Skeletal muscle satellite cell (primary cell): ENCODE data around the gene AKR7A2.

ENCODE experiments used
- H3K27me3 ChIP-seq: 2 replicates; pipeline ENCODE4 v1.7.0; 2013; ENCODE audit warnings: low read length; ENCODE audit not compliant: control insufficient read depth, insufficient read depth
- H3K36me3 ChIP-seq: 2 replicates; pipeline ENCODE4 v1.7.0; 2013; ENCODE audit warnings: mild to moderate bottlenecking, control low read depth, low read length; ENCODE audit not compliant: insufficient read depth
- H3K4me1 ChIP-seq: 2 replicates; pipeline ENCODE4 v1.7.0; 2013; ENCODE audit warnings: low read length; ENCODE audit not compliant: control insufficient read depth, insufficient read depth
- H3K4me2 ChIP-seq: 2 replicates; pipeline ENCODE4 v1.7.0; 2013; ENCODE audit warnings: mild to moderate bottlenecking, low read length
- H3K4me3 ChIP-seq: 2 replicates; pipeline ENCODE4 v1.7.0; 2013; ENCODE audit warnings: low read length
- H3K9ac ChIP-seq: 2 replicates; pipeline ENCODE4 v1.7.0; 2013; ENCODE audit warnings: mild to moderate bottlenecking, low read depth, low read length, moderate library complexity
- H3K9me3 ChIP-seq: replicated peaks from 2 replicates; pipeline ENCODE4 v1.7.0; 2013; ENCODE audit warnings: mild to moderate bottlenecking, control low read depth, low read length

Gene AKR7A2

GRCh38 chr1:19322481-19322880 is 10.5 kb upstream of the AKR7A2 start:
- Histone ChIP-seq H3K27me3 (no peaks in the 10 kb centered on the region), H3K4me1 (peaks cover 5% of the 10 kb centered on the region), H3K4me3 (no peak overlapping the region), H3K9ac (no peak overlapping the region), H3K4me2 (no peak overlapping the region), H3K9me3 (no peaks in the 10 kb centered on the region), H3K36me3 (peaks cover 53% of the 10 kb centered on the region)

- H3K4me2 ChIP-seq: no peak overlapping the region
- peaks cover 48% of the 10 kb centered on the region for H3K36me3 ChIP-seq
- H3K9ac ChIP-seq: no peak overlapping the region
- H3K9me3 ChIP-seq: no peaks in the 10 kb centered on the region
- no peak overlapping the region for H3K4me3 ChIP-seq
- H3K27me3 ChIP-seq: no peaks in the 10 kb centered on the region
- peaks cover 12% of the 10 kb centered on the region for H3K4me1 ChIP-seq
These were observed 9.1 kb upstream of the AKR7A2 start for GRCh38 chr1:19321071-19321470.

- peaks cover 34% of the 10 kb centered on the region for H3K36me3 ChIP-seq
These were observed 7.3 kb upstream of the AKR7A2 start for GRCh38 chr1:19319196-19319595.

GRCh38 chr1:19317126-19317910 is 5.4 kb upstream of the AKR7A2 start:
- Histone ChIP-seq H3K4me1 (peaks cover 47% of the 10 kb centered on the region), H3K9ac (no peak overlapping the region), H3K9me3 (no peaks in the 10 kb centered on the region), H3K36me3 (peaks cover 30% of the 10 kb centered on the region), H3K27me3 (no peaks in the 10 kb centered on the region), H3K4me3 (no peak overlapping the region), H3K4me2 (no peak overlapping the region)

More at GRCh38 chr1:19319196-19319595, 7.3 kb upstream of the AKR7A2 start:
- Histone ChIP-seq H3K4me1 (peaks cover 31% of the 10 kb centered on the region), H3K9me3 (no peaks in the 10 kb centered on the region), H3K27me3 (no peaks in the 10 kb centered on the region), H3K4me3 (no peak overlapping the region), H3K9ac (no peak overlapping the region), H3K4me2 (no peak overlapping the region)

GRCh38 chr1:19315378-19316198 is 3.6 kb upstream of the AKR7A2 start:
- peak overlapping the region; percentile 65 for H3K4me2 ChIP-seq
- peak overlapping the region; percentile 37 for H3K4me3 ChIP-seq
- peaks cover 26% of the 10 kb centered on the region for H3K36me3 ChIP-seq

GRCh38 chr1:19313961-19314882 is 2.3 kb upstream of the AKR7A2 start:
- Histone ChIP-seq H3K4me2 (peak overlapping the region; percentile 92), H3K9me3 (no peaks in the 10 kb centered on the region), H3K4me1 (peaks cover 61% of the 10 kb centered on the region), H3K27me3 (no peaks in the 10 kb centered on the region), H3K36me3 (peaks cover 24% of the 10 kb centered on the region), H3K4me3 (peak overlapping the region; percentile 91), H3K9ac (no peak overlapping the region)

More at GRCh38 chr1:19315378-19316198, 3.6 kb upstream of the AKR7A2 start:
- H3K4me1 ChIP-seq: peaks cover 55% of the 10 kb centered on the region
- no peaks in the 10 kb centered on the region for H3K9me3 ChIP-seq
- no peaks in the 10 kb centered on the region for H3K27me3 ChIP-seq
- no peak overlapping the region for H3K9ac ChIP-seq

- H3K9ac ChIP-seq: peak overlapping the region; percentile 98
- H3K9me3 ChIP-seq: no peaks in the 10 kb centered on the region
- no peaks in the 10 kb centered on the region for H3K27me3 ChIP-seq
- H3K4me1 ChIP-seq: peaks cover 62% of the 10 kb centered on the region
- peak overlapping the region; percentile 92 for H3K4me2 ChIP-seq
- peaks cover 22% of the 10 kb centered on the region for H3K36me3 ChIP-seq
- peak overlapping the region; percentile 91 for H3K4me3 ChIP-seq
These were observed 1.7 kb upstream of the AKR7A2 start for GRCh38 chr1:19313636-19313959.

- peak overlapping the region; percentile 92 for H3K4me2 ChIP-seq
- peak overlapping the region; percentile 91 for H3K4me3 ChIP-seq
- H3K36me3 ChIP-seq: peaks cover 23% of the 10 kb centered on the region
- H3K9ac ChIP-seq: peak overlapping the region; percentile 98
- H3K9me3 ChIP-seq: no peaks in the 10 kb centered on the region
- H3K27me3 ChIP-seq: no peaks in the 10 kb centered on the region
- H3K4me1 ChIP-seq: peaks cover 62% of the 10 kb centered on the region
These were observed 1.1 kb upstream of the AKR7A2 start for GRCh38 chr1:19312782-19313635.

- H3K4me2 ChIP-seq: peak overlapping the region; percentile 92
- no peaks in the 10 kb centered on the region for H3K27me3 ChIP-seq
- peaks cover 26% of the 10 kb centered on the region for H3K36me3 ChIP-seq
- peaks cover 57% of the 10 kb centered on the region for H3K4me1 ChIP-seq
- peak overlapping the region; percentile 91 for H3K4me3 ChIP-seq
- H3K9me3 ChIP-seq: no peaks in the 10 kb centered on the region
- peak overlapping the region; percentile 98 for H3K9ac ChIP-seq
These were observed 427 bp downstream of the AKR7A2 start for GRCh38 chr1:19311503-19311930.

- Histone ChIP-seq H3K36me3 (peaks cover 29% of the 10 kb centered on the region), H3K4me3 (peak overlapping the region; percentile 91), H3K4me1 (peaks cover 53% of the 10 kb centered on the region), H3K27me3 (no peaks in the 10 kb centered on the region), H3K9me3 (no peaks in the 10 kb centered on the region), H3K4me2 (peak overlapping the region; percentile 92), H3K9ac (peak overlapping the region; percentile 98)
These were observed 1.0 kb downstream of the AKR7A2 start for GRCh38 chr1:19310720-19311502.
